Activated CD4-positive, CD25-positive, alpha-beta regulatory T cell treated with anti-CD3 and anti-CD28 coated beads, Interleukin-2, amount 50 U/mL, for 16 hours (primary cell): ENCODE data around the gene SLX4IP.

Experiments used
- DNase-seq: peaks from one replicate; pipeline ENCODE4 v3.0.0-alpha.2; 2020; ENCODE audit warnings: low read depth, low spot score

SLX4IP gene

GRCh38 chr20:10632721-10633509 lies 197.8 kb downstream of the SLX4IP start:
- no peak for DNase-seq

- no peak for DNase-seq
These were observed 198.6 kb downstream of the SLX4IP start for GRCh38 chr20:10633718-10634117.

DNA sequence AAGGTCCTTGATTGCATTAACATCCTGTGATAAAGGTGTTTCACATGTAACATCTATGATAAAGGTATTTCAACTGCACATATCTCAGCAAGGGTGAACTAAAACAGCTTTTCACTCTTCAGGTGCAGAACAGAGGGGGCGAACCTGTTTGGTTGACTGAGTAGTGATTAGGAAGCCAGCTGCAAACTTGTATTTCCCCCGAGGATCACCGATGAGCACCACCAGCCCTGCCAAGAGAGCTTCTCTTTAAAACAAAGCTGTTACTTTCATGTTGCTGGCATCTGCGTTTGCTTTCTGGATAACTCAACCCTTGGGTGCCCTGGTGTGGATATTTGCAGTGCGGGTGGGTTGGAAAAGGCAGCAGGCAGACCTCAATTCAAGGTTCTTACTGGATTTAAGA lies 199.1 kb downstream of the SLX4IP start:
- DNase-seq = no peak

- DNase-seq = no peak
These were observed 199.7 kb downstream of the SLX4IP start for GRCh38 chr20:10634683-10635411.

DNA sequence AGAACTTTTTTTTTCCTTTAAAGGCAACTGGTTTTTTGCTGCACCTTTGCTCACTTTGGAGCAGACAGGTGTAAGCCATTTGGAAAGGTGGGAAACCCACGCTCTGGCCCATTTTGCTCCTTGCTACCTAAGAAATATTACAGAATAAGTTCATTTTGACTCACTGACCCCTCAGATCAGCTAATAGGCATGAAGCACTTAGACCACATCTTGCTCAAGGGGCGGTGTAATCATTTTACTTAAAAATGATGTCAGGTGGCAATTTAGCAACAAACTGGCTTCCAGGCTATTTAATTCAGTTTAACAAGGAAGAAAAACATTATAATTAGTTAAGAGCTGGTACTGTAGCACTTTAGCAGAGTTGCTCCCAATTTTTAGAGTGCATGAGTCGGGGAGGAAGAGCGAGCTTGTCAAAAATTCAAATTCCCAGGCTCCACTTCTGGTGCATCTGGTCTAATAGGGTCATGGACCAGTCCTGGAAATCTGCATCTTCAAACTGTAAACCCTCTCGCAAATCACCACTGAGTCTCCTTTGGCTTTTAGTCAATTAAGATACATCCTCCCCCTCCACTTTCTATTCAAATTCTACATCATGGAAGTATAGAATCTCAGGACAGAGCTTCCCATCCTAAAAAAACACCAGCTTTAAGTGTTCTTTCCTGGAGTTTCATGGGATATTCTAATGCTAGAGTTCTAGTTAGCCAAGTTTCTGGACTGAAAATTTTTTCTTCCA lies 200.5 kb downstream of the SLX4IP start:
- DNase-seq = no peak

DNA sequence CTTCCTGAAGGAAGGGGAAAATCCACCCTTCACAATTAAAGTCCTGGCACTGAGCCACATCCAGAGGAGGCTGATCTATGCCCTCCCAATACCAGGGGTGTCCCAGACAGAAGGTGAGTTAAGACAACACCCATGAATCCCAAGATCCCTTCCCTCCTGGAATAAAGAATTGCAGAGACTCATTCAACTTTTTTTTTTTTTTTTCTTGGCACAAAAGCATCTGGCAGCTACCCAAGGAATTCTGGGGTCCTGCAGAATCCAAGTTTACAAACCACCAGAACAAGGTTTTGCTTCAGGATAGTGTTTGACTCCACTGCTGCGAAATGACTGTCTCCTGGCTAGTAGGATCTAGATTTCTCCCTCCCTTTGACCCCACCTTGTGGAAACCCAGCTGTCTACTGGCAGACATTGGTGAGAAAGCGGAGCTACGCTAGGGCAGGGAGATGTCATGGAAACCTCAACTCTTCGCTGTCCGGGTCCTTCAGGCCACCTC lies 201.3 kb downstream of the SLX4IP start:
- DNase-seq = no peak

- DNase-seq = no peak
These were observed 202.0 kb downstream of the SLX4IP start for GRCh38 chr20:10637031-10637559.

DNA sequence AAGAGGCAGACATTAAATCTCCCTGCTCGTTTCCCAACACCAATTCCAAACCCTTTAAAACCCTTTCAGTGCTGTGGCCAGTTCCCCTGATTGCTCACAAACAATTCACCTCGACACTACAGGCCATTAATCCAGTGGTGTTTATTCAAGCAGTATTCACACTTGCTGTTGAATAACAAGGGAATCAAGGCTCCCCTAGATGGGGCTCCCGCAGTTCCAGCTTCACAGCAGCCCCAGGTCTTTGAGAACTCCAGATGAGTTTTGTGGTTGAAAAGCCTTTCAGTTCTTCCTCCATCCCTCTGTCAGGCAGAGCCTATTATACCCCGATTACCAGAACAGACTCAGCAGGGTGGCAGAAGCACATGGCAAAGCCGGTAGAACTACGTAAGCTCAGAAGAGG lies 202.5 kb downstream of the SLX4IP start:
- no peak for DNase-seq

- DNase-seq = no peak
These were observed 204.1 kb downstream of the SLX4IP start for GRCh38 chr20:10639077-10639736.

DNA sequence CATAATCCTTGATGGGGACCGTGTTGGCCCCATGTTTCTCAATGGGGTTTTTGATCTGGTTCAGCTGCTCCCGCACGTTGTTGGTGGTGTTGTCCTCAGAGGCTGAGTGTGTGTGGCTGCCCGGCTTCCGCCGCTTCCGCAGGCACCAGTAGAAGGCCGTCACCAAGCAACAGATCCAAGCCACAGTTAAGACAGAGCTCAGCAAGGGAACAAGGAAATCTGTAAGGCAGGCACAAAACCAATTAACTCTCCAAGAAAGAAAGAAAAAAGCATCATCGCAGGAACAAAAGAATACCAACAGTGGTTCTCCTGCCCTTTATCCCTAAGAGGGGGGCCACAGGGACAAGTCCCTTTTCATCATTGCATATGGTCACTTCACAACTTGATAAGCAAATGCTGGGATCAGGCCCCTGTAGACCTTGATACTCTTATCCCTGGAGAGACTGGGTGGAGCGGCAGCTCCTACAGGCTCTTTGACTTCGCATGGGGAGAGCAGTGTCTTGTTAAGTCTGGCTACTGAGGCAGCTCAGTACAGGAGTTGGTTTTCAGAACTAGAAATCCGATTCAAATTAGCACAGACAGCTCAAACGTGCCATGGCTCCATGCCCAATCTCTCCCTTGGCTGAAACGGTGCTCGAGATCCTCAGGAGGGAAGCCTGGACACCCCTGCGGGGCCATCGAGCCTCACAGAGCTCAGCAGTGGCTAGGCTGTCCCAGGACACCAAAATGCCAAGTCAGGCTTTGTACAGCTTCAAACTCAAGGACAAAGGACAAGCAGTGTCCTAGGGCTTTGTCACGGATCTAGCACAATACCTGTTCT lies 204.8 kb downstream of the SLX4IP start:
- DNase-seq = no peak

GRCh38 chr20:10640897-10641296 lies 205.8 kb downstream of the SLX4IP start:
- DNase-seq = no peak

- DNase-seq = no peak
These were observed 206.4 kb downstream of the SLX4IP start for GRCh38 chr20:10641467-10641866.

GRCh38 chr20:10641893-10642292 lies 206.8 kb downstream of the SLX4IP start:
- no peak for DNase-seq

DNA sequence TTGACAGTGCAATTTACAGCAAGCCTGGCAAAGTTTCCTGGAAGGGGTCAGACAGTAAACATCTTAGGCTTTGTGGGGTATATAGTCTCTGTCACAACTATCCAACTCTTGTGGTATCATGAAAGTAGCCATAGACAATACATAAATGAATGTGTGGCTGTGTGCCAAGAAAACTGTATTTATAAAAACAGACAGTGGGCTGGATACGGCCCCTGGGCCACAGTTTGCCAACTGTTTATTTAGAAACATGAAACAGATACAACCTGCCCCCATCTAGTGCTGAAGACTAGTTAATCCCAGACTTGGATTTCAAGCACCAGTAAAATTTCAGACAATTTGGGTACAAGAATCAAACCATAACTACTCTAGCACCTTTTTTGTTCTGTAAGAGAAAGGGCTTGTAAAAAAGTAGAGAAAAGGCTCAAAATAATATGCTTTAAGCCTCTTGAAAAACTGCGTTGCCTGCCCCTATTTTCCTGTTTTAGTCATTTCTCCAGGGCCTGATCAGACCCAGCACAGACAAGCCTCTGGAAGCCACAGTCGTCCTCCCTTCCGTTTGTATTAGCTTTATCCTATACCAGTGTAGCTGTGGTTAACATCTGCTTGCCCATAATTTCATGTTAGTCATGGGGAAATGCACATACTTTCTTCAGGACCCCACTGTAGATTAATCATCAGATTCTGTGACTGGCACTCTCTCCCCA lies 207.9 kb downstream of the SLX4IP start:
- no peak for DNase-seq

DNA sequence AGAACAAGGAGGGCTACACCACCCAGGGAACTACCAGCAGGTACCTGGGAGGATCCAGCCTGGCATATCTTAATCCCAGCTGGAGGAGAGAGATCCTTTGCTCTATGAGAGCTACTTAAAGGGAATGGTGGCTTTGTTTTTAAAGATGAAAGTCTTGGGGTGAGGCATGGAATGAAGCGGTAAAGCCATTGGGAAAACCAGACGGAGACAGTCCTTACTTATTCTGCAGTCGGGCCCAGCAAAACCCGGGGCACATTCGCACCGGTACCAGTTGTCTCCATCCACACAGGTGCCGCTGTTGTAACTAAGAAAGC lies 208.4 kb downstream of the SLX4IP start:
- no peak for DNase-seq

DNA sequence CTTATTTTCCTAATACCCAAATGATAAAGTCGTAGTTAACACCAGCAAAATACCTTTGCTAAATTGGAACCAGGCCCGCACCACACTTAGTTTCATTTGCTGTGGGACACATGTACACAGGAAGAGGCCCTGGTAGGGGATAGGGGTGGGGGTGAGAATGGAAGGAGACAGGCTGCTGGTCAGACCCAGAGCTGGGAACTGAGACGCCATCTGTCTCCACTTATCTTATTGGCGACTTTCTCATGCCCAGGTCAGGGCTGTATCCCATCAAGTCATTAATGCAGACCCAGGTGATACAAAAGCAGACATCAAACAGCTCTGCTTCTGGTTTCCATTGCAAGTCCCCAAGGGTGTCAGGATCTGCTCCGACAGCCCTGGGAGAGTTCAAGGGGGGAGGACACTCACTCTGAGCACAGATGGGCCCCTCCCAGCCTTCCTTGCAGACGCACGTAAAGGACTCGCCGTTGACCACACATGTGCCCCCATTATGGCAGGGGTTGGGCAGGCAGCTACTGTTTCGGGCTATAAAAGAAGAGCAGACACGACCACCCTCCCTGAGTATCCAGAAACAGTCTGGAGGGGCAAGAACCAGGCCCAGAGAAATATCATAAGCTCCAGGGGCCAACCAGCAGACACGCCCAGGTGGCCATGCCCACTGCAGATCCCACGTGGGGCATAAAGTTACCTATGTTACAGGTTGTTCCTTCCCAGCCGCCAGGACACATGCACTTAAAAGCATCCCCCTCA lies 209.5 kb downstream of the SLX4IP start:
- DNase-seq = no peak

DNA sequence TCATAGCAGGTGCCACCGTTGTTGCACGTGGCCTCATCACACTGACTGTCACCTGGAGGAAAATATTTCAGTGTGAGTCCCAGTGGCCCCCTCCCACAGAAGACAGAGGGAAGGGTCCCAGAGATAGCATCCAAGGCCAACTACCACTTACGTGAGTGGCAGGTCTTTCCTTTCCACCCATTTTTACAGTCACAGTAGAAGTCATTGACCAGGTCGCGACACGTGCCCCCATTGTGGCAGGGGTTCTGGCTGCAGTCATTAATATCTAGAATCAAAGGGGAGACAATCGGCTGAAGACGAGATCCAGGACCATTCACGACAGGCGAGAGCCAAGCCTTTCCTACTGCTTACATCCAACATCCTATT lies 210.1 kb downstream of the SLX4IP start:
- no peak for DNase-seq

GRCh38 chr20:10646006-10646405 lies 210.9 kb downstream of the SLX4IP start:
- DNase-seq = no peak

GRCh38 chr20:10646886-10647420 lies 211.8 kb downstream of the SLX4IP start:
- DNase-seq = no peak
